Adipose tissue (tissue), 3 donors: ENCODE measurements around the gene SSX5. TPM values are rescaled to one million over a fixed set of nuclear protein-coding genes. Genes with fewer than 3 reads are reported as not detected.
"Not testable (repeated sequence)": the region's sequence is repeated elsewhere in the genome, so short reads cannot be mapped to it uniquely, and the experiment has no call there.

Source experiments
- H3K27ac ChIP-seq: one replicate; pipeline ENCODE4 v1.5.1; 2013; ENCODE audit warnings: low read depth, low read length
- WGBS, 3 donors: extraction: QIAGEN DNeasy Blood & Tissue Kit; methylation state at CpG; one replicate each; pipeline ENCODE4 v1.1.7; 2013; 5-methylcytosine and 5-hydroxymethylcytosine counted together
- polyA plus RNA-seq, 3 donors: library from polyadenylated mRNA; stranded (reverse); fragments of 200-250 nt; gene quantifications; one replicate each; pipeline ENCODE4 v1.2.3, GENCODE V29; 2013
- donor health status: healthy with polysubstance abuse.
- donor health status: Bipolar disorder and iron deficiency.
- donor health status: healthy.

SSX5 gene, protein sequence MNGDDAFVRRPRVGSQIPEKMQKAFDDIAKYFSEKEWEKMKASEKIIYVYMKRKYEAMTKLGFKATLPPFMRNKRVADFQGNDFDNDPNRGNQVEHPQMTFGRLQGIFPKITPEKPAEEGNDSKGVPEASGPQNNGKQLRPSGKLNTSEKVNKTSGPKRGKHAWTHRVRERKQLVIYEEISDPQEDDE
- polyA plus RNA-seq: not detected

DNA sequence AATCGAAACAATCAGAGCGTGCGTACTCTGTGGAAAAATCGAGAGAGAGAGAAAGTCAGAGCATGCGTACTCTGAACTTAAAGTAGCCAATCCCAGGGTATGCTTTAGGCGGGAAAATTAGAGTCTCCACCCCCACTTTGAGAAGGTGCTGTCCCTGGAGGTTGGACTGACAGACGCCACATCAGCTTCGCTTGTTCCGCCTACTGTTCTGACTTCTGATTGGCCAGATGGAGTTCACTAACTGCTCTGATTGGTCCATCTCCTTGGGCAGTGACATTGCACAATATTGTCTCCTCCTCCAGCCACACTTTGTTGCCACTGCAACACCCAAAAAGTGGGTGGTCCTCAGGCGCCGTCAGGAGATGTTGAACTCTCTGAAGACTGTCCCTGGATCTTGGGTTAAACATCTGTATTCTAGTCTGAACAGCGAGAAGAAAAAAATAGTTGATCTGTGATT, at the start of gene SSX5:
TSS of gene SSX5 (minus strand) at position 51 of the 457 bp plus-strand sequence. CDS start 1,437 bp downstream, outside the sequence.
- H3K27ac ChIP-seq: no peak within 1 kb of the TSS
- WGBS, 3 donors: 89 to 93% (median 89%) methylated on average over 12 of the region's 12 CpGs

DNA sequence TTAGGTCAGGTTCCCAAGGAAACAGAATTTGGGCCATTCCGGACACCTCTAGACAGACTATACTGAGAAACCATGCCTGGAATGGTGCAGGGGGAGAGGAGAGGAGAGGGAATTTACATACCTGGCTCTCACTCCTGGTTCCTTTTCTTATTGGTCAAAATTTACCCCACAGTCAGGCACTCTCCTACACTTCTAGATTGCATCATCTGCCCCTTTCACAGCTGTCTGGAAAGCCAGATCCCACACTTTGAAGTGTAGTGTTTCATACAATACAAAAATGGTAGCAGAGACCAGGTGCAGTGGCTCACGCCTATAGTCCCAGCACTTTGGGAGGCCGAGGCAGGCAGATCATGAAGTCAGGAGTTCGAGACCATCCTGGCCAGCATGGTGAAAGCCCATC, 27.6 kb upstream of the SSX5 start:
- not testable (repeated sequence) for H3K27ac ChIP-seq
- WGBS, 3 donors: 82 to 91% (median 88%) methylated on average over 4 of the region's 4 CpGs

DNA sequence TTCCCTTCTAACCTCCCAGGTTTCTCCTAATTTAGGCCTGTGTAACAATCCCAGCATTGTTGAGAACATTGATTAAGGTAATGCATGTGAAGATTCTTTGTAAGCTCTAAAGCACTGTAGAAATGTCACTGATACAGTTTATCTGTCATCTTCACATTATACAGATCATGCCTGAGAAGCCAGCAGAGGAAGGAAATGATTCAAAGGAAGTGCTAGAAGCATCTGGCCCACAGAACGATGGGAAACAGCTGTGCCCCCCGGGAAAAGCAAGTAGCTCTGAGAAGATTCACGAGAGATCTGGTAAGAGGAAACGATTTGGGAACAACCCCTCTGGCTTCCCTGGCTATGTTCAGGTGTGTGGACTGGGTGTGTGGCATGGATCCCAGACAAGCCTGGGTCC, 17.7 kb upstream of the SSX5 start:
- 12 to 49% (median 21%) methylated on average over 4 of the region's 4 CpGs for WGBS, 3 donors
- not testable (repeated sequence) for H3K27ac ChIP-seq

DNA sequence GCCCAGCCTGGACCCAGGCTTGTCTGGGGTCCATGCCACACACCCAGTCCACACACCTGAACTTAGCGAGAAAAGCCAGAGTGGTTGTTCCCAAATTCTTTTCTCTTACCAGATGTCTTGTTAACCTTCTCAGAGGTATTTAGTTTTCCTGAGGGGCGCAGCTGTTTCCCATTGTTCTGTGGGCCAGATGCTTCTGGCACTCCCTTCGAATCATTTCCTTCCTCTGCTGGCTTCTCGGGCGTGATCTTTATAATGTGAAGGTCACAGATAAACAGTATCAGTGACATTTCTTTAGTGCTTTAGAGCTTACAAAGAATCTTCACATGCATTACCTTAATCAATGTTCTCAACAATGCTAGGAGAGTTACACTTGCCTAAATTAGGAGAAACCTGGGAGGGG, 6.6 kb downstream of the SSX5 start:
- WGBS, 3 donors: 27 to 39% (median 39%) methylated on average over 5 of the region's 5 CpGs

DNA sequence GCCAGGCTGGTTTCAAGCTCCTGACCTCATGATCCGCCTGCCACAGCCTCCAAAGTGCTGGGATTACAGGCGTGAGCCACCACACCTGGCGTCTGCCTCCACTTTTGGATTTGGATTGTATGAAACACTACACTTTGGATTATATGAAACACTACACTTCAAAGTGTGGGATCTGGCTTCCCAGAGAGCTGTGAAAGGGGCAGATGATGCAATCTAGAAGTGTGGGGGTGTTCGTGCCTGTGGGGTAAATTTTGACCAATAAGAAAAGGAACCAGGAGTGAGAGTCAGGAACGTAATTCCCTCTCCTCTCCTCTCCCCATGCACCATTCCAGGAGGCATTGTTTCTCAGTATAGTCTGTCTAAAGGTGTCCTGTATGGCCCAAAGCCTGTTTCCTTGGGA, 14.7 kb downstream of the SSX5 start:
- not testable (repeated sequence) for H3K27ac ChIP-seq
- WGBS, 3 donors: 69 to 77% (median 72%) methylated on average over 4 to 5 of the region's 5 CpGs

More for the DNA sequence above, 6.6 kb downstream of the SSX5 start:
- H3K27ac ChIP-seq: not testable (repeated sequence)

DNA sequence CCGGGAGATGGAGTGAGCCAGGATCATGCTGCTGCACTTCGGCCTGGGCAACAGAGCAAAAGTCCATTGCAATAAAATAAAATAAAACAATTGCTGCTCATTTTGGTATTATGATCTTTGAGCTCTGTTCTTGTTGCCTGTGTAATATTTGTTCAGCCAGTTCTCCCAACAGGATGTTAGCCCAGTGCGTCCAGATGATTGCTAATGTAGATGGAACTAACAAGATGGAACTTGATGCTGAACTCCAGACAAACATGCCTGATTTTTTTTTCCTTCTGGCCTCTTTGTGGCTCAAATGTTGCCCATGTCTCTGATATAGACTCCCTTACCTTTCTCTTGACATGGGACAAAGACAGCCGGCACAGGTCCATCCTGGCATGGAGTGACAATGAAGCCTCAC, 15.8 kb downstream of the SSX5 start:
- H3K27ac ChIP-seq: no peak overlapping the region
- 93 to 94% (median 94%) methylated on average over 4 of the region's 4 CpGs for WGBS, 3 donors

DNA sequence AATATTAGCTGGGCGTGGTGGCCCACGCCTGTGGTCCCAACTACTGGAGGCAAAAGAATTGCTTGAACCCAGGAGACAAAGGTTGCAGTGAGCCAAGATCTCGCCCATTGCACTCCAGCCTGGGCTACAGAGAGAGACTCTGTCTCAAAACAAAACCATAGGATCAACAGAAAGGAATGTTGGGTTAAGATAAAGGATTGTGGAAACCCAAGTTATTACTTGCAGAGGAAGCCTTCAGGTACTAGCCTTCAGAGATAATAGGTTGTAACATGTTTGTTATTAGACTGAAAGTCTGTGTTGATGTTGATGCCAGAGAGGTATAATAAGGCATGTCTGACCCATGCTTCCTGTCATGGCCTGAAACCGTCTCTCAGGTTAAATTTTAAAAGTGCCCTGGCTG, 16.9 kb downstream of the SSX5 start:
- no peak overlapping the region for H3K27ac ChIP-seq
- WGBS, 3 donors: 72 to 92% (median 88%) methylated on average over 4 of the region's 4 CpGs

DNA sequence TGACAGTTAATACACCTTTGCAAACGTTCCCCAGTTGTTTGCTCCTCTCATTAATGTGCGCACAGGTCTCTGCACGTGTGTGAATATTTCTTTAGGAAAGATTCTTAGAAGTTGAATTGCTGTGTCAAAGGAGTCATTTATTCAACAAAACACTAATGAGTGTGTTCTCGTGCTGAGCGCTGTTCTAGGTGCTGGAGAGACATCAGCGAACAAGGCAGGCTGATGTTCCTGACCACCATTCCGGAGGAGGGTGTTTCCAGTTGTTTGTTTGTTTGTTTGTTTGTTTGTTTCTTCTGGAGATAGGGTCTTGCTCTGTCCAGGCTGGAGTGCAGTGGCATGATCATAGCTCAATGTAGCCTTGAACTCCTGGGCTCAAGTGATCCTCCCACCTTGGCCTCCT, 30.3 kb downstream of the SSX5 start:
- 64 to 70% (median 69%) methylated on average over 4 to 5 of the region's 7 CpGs for WGBS, 3 donors
- not testable (repeated sequence) for H3K27ac ChIP-seq

DNA sequence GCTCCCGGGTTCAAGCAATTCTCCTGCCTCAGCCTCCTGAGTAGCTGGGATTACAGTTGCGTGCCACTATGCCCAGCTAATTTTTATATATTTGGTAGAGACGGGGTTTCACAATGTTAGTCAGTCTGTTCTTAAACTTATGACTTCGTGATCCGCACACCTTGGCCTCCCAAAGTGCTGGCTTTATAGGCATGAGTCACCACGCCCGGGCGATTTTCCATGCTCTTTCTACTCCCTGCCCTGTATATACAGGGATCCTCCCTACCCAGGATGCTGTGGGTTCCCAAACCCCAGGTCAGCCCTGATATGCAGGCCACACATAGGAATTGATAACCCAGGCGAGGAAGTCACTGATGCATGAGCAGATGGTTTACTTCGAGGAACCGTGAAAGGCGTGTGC, 31.4 kb downstream of the SSX5 start:
- 82 to 85% (median 82%) methylated on average over 10 to 12 of the region's 12 CpGs for WGBS, 3 donors
- H3K27ac ChIP-seq: no peak overlapping the region

DNA sequence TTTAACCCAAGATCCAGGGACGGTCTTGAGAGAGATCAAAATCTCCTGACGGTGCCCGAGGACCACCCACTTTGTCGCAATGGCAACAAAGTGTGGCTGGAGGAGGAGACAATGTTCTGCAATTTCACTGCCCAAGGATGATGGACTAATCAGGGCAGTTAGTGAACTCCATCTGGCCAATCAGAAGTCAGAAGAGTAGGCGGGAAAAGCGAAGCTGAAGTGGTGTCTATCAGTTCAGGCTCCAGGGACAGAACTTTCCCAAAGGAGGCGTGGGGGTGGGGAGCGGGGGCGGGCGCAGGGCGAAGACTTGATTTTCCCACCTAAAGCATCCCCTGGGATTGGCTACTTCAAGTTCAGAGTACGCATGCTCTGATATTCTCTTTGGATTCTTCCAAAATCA, 40.6 kb downstream of the SSX5 start:
- 84 to 91% (median 87%) methylated on average over 12 of the region's 12 CpGs for WGBS, 3 donors
- no peak overlapping the region for H3K27ac ChIP-seq

DNA sequence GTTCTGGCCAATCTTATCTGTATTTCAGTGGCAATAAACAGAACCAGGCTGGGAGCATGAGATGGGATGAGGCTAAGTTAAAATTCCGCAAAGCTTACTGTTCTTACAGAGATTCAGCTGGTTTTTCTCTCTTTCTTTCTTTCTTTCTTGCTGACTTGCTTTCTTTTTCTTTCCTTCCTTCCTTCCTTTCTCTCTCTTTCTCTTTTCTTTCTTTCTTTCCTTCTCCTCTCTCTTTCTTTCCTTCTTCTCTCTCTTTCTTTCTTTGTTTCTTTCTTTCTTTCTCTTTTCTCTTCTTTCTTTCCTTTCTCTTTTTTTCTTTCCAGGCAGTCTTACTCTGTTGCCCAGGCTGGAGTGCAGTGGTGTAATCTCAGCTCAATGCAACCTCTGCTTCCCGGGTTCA, 41.8 kb downstream of the SSX5 start:
- no peak overlapping the region for H3K27ac ChIP-seq
- WGBS, 3 donors: 81 to 95% (median 92%) methylated on average over 2 of the region's 2 CpGs

DNA sequence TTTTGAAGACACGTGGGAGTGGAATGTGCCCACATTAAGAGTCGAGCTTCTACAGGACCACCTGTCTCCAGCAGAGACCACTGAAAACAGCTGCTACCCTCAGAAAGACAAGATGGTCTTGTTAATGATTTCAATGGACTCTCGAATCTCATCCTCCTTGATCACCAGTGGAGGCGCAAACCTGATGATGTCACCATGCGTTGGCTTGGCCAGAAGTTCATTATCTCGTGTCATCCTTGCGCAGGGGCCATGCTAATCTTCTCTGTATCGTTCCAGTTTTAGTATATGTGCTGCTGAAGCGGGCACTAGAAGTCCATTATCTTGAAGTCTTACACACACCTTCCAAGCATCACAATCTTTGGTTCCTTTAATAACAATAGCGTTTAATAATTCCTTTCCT, 42.8 kb downstream of the SSX5 start:
- H3K27ac ChIP-seq: no peak overlapping the region
- 80 to 87% (median 85%) methylated on average over 10 of the region's 10 CpGs for WGBS, 3 donors

DNA sequence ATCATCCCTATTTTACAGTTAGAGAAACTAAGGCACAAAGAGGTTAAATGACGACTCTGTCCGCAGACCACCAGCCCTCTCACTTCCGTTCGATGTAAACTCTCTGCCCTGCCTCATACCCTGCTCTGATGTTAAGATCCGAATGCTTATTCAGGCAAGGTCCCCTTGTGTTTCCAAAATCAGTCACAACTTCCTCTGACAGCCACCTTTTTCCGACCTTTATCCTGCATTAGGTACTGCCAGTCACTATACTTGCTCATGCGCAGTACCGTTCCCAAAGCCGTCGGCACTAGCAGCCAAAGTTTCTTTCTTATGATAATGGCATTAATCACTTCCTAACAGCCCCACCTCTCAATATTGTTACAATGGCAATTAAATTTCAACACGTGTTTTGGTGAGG, 53.9 kb downstream of the SSX5 start:
- not testable (repeated sequence) for H3K27ac ChIP-seq
- 56 to 68% (median 60%) methylated on average over 11 of the region's 11 CpGs for WGBS, 3 donors

DNA sequence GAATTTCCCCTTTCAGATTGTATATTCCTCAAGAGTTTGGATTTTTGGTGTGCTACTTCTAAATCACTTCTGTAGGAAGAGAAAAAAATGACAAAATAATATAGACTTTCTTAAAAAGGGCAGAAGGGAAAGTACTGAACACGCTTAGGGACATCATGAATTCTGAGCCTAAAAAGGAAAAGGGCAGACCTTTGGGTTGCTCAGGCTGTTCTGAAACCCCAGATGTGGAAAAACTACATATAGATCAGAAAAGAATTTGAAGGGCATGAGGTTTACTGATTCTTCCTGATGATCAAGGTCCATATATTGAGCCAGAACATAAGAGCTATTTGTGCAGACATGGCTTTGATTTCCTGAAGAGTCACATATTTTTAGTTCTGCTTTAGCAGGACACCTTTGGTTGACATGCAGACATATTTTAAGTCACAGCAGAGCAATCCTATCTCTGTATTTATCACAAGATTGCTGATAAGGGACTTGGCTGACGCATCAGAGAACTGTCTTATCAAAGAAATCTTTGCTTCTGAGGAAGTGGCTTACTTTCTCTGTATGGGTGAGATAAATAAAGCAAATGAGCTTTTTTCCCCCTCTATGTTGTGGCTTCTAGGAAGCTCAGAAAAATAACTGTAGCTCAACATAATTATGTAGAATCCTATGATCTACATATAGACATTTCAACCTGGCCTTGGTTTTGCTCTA, 54.6 kb downstream of the SSX5 start:
- H3K27ac ChIP-seq: not testable (repeated sequence)
- WGBS, 3 donors: 83% methylated on average over 1 of the region's 2 CpGs; no CpG with 5 or more reads in 2 of the 3 donors

DNA sequence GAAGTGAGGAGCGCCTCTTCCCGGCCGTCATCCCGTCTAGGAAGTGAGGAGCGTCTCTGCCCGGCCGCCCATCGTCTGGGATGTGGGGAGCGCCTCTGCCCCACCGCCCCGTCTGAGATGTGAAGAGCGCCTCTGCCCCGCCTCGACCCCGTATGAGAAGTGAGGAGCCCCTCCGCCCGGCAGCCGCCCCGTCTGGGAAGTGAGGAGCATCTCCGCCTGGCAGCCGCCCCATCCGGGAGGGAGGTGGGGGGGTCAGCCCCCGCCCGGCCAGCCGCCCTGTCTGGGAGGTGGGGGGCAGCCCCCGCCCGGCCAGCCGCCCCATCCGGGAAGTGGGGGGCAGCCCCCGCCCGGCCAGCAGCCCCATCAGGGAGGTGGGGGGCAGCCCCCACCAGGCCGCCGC, 57.5 kb downstream of the SSX5 start:
- not testable (repeated sequence) for H3K27ac ChIP-seq
- WGBS, 3 donors: 94 to 98% (median 97%) methylated on average over 6 to 24 of the region's 33 CpGs

Other genes with a start within 250 kb of the SSX5 start
- 1 to 10 TPM; 1.3 to 2.0 (median 2.0) TPM for gene ZNF182, start 192.8 kb downstream of the SSX5 start, polyA plus RNA-seq
- gene SPACA5, start 189.8 kb downstream of the SSX5 start, polyA plus RNA-seq: under 1 TPM in 1 of 3 donors, not detected in 2; 0.15 TPM
- 1 to 10 TPM in 2 of 3 donors, under 1 TPM in 1; 0.76 to 2.5 (median 1.2) TPM for gene ZNF630, start 125.2 kb downstream of the SSX5 start, polyA plus RNA-seq
- not detected for gene SPACA5B, start 66.2 kb downstream of the SSX5 start, polyA plus RNA-seq
- not detected for gene SSX1, start 58.6 kb upstream of the SSX5 start, polyA plus RNA-seq
- not detected for gene SSX3, start 159.9 kb upstream of the SSX5 start, polyA plus RNA-seq
- gene SSX4, start 186.7 kb upstream of the SSX5 start, polyA plus RNA-seq: not detected
- gene SSX4B, start 215.2 kb upstream of the SSX5 start, polyA plus RNA-seq: not detected